Measurements from ENCODE around the gene HOXD11.

DNA sequence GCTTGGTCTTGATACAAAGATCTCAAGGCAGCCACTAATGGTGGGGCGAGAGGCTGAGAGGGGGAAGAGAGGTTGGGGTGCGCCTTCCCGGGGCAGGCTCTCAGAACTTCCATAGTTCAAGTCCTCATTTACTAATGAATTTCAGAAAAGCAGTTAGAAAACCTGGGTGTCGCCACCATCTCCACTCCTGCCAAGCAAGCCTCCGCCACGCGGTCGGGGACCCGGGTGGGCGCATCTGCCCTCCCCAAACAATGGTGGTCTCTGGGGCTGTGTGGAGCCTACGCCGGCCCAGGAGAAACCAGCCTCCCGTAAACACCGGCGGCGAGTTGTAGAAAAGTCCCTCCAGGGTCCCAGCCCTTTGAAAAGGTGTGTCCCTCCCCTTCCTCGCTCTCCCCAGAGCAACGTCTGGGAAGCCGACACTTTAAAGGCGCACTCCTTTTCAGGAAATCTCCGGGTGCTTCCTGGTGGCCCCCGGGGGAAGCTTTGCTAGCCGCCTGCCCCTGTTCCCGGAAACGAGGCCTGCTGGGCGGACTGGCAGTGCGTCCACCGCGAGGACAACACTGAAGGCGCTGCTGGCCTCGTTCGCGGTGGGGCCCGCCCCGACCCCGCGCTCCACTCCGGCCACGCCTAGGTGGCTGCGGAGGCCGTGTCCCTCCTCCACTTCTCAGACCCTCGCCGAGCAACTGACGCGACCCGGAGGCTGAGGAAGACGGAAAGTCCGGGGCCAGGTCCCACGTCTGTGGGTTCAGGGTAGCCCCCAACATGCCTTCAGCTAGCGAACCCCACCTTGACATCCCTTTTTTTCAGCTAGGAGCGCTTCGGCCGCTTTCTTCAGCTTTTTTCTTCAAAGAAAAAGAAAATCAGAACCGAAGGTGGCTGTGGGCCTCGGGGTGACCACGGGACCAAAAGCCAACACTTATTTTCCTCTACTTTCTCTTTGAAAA is 40.2 kb upstream of the HOXD11 start:
- TF ChIP-seq POLR2A (IDR thresholded peaks at IDR 0.05; ENCODE audit: low read depth, low read length) (no peak), TAF1 (IDR thresholded peaks at IDR 0.05; ENCODE audit: borderline replicate concordance, low read depth, low read length) (no peak), POLR2AphosphoS5 (IDR thresholded peaks at IDR 0.05; ENCODE audit: low read depth, low read length) (no peak)

Measured in GM12892 (cell line).